HG03342 (cell line): ENCODE data around the gene WNT3.

Experiments used
- ATAC-seq: cut with Tn5 transposase; IDR thresholded peaks from one replicate; pipeline ENCODE4 v1.9.1; 2021; ENCODE audit warnings: mild to moderate bottlenecking, moderate library complexity; ENCODE audit not compliant: unreplicated experiment

Gene WNT3

GRCh38 chr17:46836500-46836899 is 18.0 kb upstream of the WNT3 start:
- ATAC-seq, result no peak

DNA sequence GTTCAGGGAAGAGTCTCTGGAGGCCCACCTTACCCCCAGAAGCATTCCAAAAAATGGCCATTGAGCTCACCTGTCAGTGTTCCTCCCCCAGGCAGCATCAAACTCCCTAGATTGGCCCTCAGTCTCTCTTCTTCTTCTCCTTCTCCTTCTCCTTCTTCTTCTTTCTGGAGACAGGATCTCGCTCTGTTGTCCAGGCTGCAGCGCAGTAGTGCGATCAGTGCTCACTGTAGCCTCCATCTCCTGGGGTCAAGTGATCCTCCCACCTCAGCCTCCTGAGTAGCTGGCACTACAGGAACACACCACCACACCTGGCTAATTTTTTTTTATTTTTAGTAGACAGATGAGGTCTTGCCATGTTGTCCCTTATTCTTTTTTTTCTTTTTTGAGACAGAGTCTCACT is 16.4 kb upstream of the WNT3 start:
- no peak for ATAC-seq

GRCh38 chr17:46833840-46834208 is 15.3 kb upstream of the WNT3 start:
- no peak for ATAC-seq

- ATAC-seq, result no peak
Measured at GRCh38 chr17:46832945-46833839, 14.7 kb upstream of the WNT3 start.

- no peak for ATAC-seq
Measured at GRCh38 chr17:46832331-46832821, 13.9 kb upstream of the WNT3 start.

DNA sequence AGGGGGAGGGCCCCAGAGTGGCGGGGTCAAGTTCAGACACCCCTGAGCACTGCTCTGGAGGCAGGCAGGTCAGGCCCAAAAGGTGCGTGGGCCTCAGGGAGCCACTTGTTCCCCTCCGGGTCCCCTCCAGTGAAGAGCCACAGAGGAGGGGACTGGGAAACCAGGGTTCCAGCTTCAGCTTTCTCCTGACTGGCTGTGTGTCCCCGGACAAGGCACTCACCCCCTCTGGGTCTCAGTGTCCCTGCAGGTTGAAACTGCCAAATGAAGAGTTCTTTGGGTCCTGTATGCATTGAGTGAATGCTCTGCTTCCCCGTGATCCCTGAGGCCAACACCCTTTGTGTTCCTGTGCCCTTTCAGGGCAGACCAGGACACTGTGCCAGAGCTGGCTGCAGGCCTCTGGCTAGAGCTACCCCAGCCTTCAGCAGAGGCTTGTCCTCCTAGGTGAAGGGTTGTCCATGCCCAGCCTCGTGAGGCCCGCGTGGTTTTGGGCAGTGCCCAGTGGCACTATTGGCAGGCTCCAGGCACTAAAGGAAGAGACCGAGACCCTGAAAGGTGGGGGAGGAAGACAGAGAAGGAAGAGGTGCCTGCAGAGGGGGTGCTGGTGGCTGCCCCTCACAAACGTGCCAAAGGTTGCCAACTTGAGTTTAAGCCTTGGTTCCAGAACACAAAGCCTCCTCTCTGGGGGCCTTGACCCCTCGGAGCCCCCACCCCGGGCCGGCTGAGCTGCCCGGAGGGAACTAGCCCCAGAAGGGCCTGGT is 13.3 kb upstream of the WNT3 start:
- no peak for ATAC-seq

- ATAC-seq, result no peak
Measured at GRCh38 chr17:46827274-46827673, 8.8 kb upstream of the WNT3 start.

GRCh38 chr17:46826116-46826515 is 7.6 kb upstream of the WNT3 start:
- no peak for ATAC-seq

DNA sequence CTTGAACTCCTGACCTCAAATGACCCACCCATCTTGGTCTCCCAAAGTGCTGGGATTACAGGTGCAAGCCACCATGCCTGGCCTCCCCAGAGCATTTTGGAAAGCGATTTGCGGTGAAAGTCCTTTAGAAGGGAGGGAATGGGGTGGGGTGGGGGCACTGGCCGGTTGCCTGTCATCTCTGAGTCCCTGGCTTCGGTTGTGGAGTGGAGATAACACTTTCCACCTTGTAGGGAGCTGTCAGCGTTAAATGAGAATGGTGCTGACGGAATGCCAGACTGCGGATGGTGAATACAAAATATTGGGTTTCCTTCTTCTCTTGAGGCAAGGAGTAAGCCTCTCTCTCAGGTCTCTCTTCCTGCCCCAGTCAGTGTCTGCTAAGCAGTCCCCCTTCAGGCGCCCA is 5.2 kb upstream of the WNT3 start:
- no peak for ATAC-seq

- ATAC-seq, result no peak
Measured at GRCh38 chr17:46822388-46822921, 4.0 kb upstream of the WNT3 start.

- ATAC-seq, result no peak
Measured at GRCh38 chr17:46821482-46822387, 3.2 kb upstream of the WNT3 start.

- no peak for ATAC-seq
Measured at GRCh38 chr17:46820592-46821450, 2.3 kb upstream of the WNT3 start.

DNA sequence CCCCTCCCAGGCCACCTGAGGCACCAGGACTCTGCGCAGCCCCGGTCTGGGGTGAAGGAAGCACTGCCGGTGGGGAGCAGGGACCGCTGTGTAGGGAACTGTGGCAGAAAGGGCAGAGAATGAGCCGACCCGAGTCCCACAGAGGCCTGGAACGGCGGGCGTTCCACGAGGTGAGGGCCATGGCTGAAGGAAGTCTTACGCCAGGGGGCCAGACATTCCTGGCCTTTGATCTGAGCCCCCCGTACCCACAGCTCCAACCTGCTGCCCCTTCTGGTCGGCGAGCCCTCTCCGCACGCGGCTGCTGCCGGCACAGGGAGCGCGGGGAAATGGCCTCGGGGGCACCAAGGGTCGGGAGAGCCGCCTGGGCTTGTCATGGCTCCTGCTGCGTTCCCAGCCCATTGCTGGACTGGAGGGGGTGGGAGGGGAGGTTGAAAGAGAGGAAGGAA is 1.4 kb upstream of the WNT3 start:
- ATAC-seq, result no peak

DNA sequence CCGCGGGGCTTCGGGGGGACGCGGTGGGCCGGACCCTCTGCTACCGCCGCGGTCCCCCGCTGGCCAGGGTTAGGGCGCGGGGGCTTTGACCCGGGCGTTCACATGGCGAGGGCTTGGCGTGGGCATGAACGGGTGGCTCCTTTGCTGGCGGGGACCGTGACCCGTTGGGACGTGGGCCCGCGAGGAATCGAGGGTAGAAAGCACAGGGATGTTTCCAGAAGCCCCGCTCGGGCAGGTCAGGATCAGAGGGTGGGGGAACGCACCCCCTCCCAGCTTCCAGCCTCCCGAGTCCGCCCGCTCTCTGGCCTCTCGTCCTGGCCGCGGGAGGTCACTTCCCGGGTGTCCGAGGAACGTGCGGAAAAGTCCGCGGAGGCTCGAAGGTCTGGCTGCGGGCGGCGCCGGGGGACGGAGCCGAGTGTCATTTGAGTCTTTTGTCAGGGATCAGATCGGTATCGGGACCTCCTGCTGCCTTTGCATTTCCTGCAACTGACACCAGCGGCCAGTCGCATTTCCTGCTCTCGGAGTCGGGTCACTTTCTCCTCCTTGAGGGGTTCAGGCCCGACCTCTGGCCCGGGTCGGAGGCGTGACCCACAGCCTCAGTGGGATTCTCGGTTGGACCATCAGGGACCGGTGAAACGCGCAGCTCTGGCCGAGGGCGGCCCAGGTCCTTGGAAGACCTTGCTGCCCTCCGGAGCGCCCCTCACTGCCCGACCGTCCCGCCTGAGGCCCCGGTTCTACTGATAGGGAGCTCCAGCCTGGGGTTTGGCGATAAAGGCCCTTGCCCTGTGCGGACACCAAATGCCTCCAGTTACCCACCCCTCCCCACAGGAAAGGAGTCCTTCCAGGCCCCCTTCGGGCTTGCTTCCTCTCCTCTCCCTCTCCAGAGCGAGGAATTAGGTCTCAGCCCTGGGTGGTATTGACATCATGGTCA is 702 bp upstream of the WNT3 start:
- ATAC-seq, result no peak

- no peak for ATAC-seq
Measured at GRCh38 chr17:46817901-46818209, 637 bp downstream of the WNT3 start.

DNA sequence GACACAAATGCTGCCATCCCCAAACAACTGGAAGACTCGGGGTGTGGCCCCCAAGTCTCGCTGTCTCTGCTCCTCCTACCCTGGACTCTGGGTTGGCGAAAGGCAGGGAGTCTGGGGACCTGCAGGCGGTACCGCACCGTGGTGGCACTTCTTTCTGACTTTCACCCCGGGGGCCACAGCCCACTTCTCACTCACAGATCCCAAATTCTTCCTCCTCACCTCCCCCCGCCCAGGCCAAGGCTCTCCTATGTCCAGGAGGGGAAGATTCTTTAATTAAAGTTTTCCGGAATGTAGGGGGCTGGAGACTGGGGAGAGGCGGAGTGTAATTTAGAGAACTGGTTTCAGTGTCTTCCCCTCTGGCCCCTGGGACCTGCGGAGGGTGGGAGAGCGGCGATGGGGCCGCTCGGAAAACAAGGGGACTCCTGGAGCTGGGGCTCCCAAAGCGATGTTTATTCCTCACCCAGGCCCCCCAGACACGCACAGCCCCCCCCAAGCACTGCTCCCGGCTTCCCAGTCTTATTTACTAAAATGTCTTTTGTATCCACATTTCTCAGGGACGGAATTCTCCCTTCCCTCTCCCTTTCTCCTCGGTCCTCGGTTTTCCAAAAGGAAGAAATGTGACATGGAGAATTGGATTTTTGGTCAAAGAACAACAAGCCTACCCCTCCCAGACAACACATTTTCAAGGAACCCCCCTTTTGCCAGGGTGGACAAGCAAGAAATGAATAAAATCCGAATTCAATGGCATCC is 1.2 kb downstream of the WNT3 start:
- no peak for ATAC-seq

DNA sequence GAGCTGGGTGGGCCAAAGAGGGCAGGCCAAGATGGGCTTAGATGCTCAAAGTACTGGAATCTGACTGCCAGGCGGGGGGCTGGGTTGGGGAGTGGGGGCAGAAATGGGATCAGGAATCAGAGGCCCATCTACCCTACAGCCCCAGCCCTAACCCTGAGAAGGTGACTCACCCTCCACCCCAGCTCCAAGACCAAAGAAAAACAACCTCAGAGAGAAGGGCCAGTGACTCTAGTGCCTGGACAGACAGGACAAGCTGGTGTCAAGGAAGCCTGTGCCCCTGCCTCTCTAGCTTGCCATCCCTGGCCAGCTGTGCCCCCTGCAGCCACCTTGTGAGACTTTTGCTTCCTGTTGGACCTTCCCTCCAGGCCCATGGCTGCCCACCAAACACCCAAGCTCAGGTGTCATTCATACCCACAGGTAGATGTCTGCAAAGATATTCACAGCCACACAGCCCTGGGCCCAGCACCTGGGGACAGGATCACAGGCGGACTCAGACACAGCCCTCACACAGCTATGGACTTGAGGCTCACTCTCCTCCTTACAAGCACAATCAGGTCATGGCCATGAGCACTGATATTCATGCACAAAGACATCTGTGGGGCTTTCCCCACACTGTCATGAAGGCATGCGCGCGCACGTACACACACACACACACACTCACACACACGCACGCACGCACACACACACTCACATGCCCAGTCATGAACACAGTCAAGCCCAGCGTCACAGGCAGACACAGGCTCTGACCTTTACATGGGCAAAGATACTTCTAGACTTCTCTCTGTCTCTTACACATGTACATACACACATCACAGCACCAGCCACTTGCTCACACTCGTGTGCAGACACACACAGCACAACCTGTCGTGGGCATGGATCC is 2.8 kb downstream of the WNT3 start:
- ATAC-seq, result no peak
